Upper lobe of left lung (tissue), 4 donors: ENCODE data around the gene IL36B.

Experiments
- CTCF ChIP-seq, 6 experiments: fragments of 450-650 bp in 4 of 6; fragments of 200-600 bp in 2 of 6; sonication (generic) in 2 of 6; IDR thresholded peaks; one replicate each; pipeline ENCODE4 v1.5.1; 2016 to 2019; ENCODE audit warnings: antibody characterized with exemption in 6 of 6
- EP300 ChIP-seq, 4 donors: sonication (generic); formaldehyde crosslinking; IDR thresholded peaks; one replicate each; pipeline ENCODE4 v1.5.1; 2017; ENCODE audit warnings: antibody characterized with exemption in 4 of 4, control low read depth in 2 of 4
- POLR2A ChIP-seq, 4 donors: fragments of 450-650 bp; IDR thresholded peaks; one replicate each; pipeline ENCODE4 v1.5.1; 2016 to 2017; ENCODE audit warnings: antibody characterized with exemption in 4 of 4, mild to moderate bottlenecking in 2 of 4
- POLR2AphosphoS5 ChIP-seq, 2 donors: sonication (generic); formaldehyde crosslinking; IDR thresholded peaks; one replicate each; pipeline ENCODE4 v1.5.1; 2017; ENCODE audit warnings: antibody characterized with exemption in 2 of 2

- TF ChIP-seq POLR2AphosphoS5 (IDR thresholded peaks at IDR 0.05) (no peak), CTCF (IDR thresholded peaks at IDR 0.05) (no peak), EP300 (IDR thresholded peaks at IDR 0.05) (no peak), POLR2A (IDR thresholded peaks at IDR 0.05) (no peak)
Measured at GRCh38 chr2:113011108-113011507, 41.6 kb downstream of the IL36B start.
